GM12872 (cell line): Measurements from ENCODE around the gene VDR.

ENCODE experiments used
- CTCF ChIP-seq: IDR thresholded peaks from 3 replicates; pipeline ENCODE4 v1.5.1; 2011; ENCODE audit warnings: low read depth, mild to moderate bottlenecking, low read length, moderate library complexity; ENCODE audit not compliant: insufficient read depth

The VDR gene

GRCh38 chr12:47801904-47802246 lies 102.9 kb downstream of the VDR start:
- no peak for TF ChIP-seq CTCF

GRCh38 chr12:47801170-47801903 lies 103.5 kb downstream of the VDR start:
- TF ChIP-seq CTCF, result no peak

- no peak for TF ChIP-seq CTCF
These were observed 104.2 kb downstream of the VDR start for GRCh38 chr12:47800582-47800981.

GRCh38 chr12:47799357-47799955 lies 105.3 kb downstream of the VDR start:
- no peak for TF ChIP-seq CTCF

- TF ChIP-seq CTCF, result no peak
These were observed 106.3 kb downstream of the VDR start for GRCh38 chr12:47798382-47798948.

GRCh38 chr12:47797441-47797840 lies 107.4 kb downstream of the VDR start:
- TF ChIP-seq CTCF, result peak; percentile 76

GRCh38 chr12:47795814-47796411 lies 108.9 kb downstream of the VDR start:
- TF ChIP-seq CTCF, result no peak
